Stomach smooth muscle (tissue), 2 donors: ENCODE results near the gene IL21R.

ENCODE experiments used
- H3K27ac ChIP-seq: one replicate; pipeline ENCODE4 v1.7.0; 2013; ENCODE audit warnings: mild to moderate bottlenecking, low read length, inconsistent platforms
- H3K27me3 ChIP-seq, 2 donors: one replicate each; pipeline ENCODE4 v1.7.0; 2013; ENCODE audit warnings: low read length in 2 of 2; ENCODE audit not compliant: insufficient read depth in 2 of 2, control insufficient read depth in 1 of 2
- H3K36me3 ChIP-seq, 2 donors: one replicate each; pipeline ENCODE4 v1.7.0; 2013; ENCODE audit warnings: low read length in 2 of 2; ENCODE audit not compliant: control insufficient read depth in 2 of 2, insufficient read depth in 2 of 2
- H3K4me1 ChIP-seq: one replicate; pipeline ENCODE4 v1.7.0; 2013; ENCODE audit warnings: low read length; ENCODE audit not compliant: control insufficient read depth, insufficient read depth
- H3K4me3 ChIP-seq, 2 donors: one replicate each; pipeline ENCODE4 v1.7.0; 2013; ENCODE audit warnings: low read length in 2 of 2
- H3K9ac ChIP-seq, 2 donors: one replicate each; pipeline ENCODE4 v1.7.0; 2013; ENCODE audit warnings: low read length in 2 of 2, mild to moderate bottlenecking in 1 of 2
- H3K9me3 ChIP-seq, 2 donors: one replicate each; pipeline ENCODE4 v1.7.0; 2013; ENCODE audit warnings: low read length in 2 of 2; ENCODE audit not compliant: control insufficient read depth in 2 of 2
- donor health status: healthy.
- donor health status: Pancreatic carcinoma.

IL21R gene

DNA sequence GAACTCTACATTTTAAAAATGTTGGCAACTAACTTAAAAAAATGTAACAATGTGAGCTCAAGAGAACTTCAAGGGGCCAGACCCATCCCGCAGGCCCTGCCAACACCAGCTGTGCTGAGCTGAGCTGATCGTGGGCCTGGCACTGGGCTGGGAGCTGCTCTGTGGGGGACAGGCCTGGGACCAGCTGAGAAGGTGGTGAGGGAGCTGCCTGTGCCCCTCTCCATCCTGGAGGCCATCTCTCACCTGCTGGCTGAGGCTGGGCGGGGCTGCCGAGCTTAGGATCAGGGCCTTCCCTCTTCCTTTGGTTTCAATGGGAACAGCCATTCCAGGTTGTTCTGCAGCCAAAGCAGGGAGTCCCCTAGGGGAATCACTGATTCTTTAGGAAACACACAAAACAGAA is 58.2 kb downstream of the IL21R start:
- Histone ChIP-seq H3K27ac (no peak overlapping the region), H3K9ac (no peak overlapping the region), H3K4me1 (peaks cover 6% of the 10 kb centered on the region), H3K9me3 (no peaks in the 10 kb centered on the region), H3K27me3 (no peaks in the 10 kb centered on the region), H3K36me3 (peaks cover 3 to 41% of the 10 kb centered on the region in 2 donors), H3K4me3 (no peak overlapping the region)

DNA sequence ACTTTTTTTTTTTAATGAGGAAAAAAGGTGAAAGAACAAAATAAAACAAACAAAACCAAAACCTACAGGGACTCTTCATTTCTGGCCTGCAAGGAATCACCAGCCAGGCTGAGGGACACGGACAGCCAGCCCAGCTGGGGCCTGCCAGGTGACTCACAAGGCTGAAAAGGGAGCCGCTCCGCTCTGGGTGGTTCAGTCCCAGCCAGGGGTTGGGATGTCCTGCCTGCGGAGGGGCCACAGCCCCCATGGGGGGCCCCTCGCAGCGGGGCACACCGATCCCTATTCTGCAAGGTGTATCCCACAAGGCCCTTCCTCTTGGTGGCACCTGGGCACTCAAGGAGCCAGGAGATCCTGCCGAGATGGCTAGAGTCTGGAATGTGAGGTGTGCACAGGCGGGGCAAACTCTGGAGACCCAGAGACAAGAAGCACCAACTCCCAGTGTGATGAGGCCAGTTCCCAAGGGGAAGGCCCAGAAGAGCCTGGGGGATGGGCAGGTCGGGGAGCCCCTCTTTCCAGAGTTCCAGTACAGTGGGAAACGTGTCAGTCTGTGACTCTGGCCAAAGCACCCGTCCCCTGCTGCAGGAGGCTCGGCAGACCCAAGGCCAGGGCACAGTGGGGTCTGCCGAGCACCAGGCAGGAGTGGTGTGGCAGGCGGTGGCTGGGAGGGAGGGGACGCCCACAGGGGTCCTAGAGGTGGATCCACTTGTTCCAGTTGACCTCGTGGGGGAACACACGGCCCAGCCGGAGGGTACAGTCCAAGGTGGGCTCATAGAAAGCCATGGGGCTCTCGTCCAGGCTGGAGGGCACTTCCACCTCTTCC is 58.9 kb downstream of the IL21R start:
- H3K4me3 ChIP-seq: no peak overlapping the region
- H3K9me3 ChIP-seq: no peaks in the 10 kb centered on the region
- no peak overlapping the region for H3K9ac ChIP-seq
- H3K27me3 ChIP-seq: no peaks in the 10 kb centered on the region
- peaks cover 6% of the 10 kb centered on the region for H3K4me1 ChIP-seq
- H3K27ac ChIP-seq: no peak overlapping the region
- peaks cover 8 to 47% of the 10 kb centered on the region in 2 donors for H3K36me3 ChIP-seq

DNA sequence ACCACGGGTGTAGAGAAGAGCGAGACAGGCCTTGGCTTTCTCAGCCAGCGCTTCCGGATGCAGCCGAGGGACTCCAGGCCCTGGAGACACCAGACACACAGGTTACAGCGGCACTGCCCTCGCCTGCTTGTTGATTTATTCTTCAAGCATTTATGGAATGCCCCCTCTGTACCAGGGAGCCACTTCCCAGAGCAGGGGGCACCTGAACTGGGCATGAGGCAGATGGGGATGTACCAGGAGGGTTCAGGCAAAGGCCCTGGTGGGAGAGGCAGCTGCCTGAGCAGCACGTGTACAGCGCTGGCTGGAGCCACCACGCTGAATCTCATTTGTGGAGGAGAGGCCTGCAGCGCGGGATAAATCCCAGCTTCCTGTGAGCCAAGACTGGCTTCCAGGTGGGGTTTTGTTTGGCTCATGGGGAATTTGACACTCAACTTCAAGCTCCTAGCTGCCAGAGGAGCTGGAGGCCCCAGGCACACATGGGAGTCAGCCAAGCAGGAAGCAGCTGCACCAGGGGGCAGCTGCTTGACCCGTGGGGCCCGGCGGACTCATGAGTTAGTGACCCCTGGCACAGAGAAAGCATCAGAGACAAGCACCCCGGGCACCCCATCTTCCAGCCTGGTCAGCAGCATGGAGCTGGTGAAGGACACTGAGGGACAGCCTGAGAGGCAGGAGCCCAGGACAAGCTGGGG is 59.7 kb downstream of the IL21R start:
- Histone ChIP-seq H3K36me3 (peaks cover 14 to 54% of the 10 kb centered on the region in 2 donors), H3K4me1 (peaks cover 6% of the 10 kb centered on the region), H3K4me3 (no peak overlapping the region), H3K27ac (no peak overlapping the region), H3K9ac (no peak overlapping the region), H3K27me3 (no peaks in the 10 kb centered on the region), H3K9me3 (no peaks in the 10 kb centered on the region)

DNA sequence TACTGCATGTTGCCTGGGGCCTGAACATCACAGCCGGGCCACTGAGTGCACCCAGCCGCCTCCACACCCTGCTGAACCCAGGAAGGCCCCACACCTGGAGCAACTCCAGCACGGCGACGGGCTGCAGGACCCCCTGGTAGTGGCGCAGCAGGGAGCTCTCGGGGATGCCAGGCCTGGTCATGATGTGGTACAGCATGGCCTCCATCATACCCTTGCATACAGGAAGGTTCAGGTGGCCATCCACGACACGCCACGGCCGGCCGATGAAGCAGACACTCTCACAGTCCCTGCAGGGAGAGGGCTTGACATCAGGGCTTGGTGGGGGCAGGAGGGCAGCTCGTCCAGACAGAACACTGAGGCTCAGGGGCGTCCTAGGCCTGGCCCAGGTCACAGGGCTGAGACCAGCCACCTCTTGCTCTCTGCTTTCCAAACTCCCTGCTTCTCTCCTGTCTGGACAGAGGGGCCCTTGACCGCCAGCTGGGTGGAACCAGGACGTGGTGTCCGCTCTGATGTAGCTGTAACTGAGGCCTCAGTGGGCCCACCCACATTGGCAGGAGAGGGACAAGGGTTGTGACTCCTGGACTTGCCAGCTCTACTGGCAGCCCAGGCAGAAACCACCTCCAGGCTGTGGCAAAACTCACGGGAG is 60.3 kb downstream of the IL21R start:
- H3K27me3 ChIP-seq: no peaks in the 10 kb centered on the region
- no peak overlapping the region for H3K9ac ChIP-seq
- H3K4me3 ChIP-seq: no peak overlapping the region
- no peaks in the 10 kb centered on the region for H3K9me3 ChIP-seq
- H3K36me3 ChIP-seq: peaks cover 14 to 61% of the 10 kb centered on the region in 2 donors
- H3K4me1 ChIP-seq: peaks cover 6% of the 10 kb centered on the region
- H3K27ac ChIP-seq: no peak overlapping the region

DNA sequence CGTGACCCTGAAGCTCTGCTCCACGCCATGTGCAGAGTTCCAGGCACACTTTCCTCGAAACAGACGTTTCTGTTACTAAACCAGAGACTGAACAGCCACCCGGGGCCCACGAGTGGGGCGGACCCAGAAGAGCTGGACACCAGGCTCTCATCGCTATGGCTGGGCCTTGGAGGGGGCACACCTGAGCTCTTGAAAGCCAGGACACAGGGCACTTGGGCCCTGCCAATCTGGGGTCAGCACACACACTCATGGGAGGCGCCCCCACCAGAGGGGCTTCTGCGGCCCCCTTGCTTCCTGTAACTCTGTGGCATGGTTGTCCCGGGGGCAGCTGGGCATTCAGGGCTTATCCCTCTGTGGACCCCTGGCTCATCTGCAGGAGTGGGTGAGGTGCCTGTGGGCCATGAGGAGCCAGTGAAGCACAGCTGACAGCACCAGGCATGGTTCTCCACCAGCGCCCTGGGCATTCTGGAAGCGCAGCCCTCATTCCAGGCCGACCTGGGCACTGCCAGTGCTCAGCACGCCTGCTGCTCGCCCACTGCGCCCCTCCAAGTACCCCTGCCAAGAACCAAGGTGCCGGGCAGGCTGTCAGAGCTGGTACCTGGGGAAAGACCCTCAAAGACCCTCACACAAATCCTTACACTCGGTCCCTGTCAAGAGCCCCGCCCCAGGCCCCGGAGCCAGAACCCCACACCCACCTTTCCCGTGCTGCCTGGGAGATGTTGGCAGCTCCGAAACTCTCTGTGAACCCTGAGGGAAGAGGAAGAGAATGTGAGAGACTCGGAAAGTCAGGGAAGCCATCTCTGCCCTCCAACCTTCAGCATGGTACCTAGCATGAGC is 61.1 kb downstream of the IL21R start:
- H3K36me3 ChIP-seq: peaks cover 19 to 67% of the 10 kb centered on the region in 2 donors

GRCh38 chr16:27463741-27464591 is 62.0 kb downstream of the IL21R start:
- H3K36me3 ChIP-seq: peaks cover 22 to 71% of the 10 kb centered on the region in 2 donors
- H3K27me3 ChIP-seq: no peaks in the 10 kb centered on the region

More for the DNA sequence above, 61.1 kb downstream of the IL21R start:
- no peak overlapping the region for H3K4me3 ChIP-seq
- H3K9me3 ChIP-seq: no peaks in the 10 kb centered on the region
- no peak overlapping the region for H3K9ac ChIP-seq
- no peak overlapping the region for H3K27ac ChIP-seq
- H3K27me3 ChIP-seq: no peaks in the 10 kb centered on the region
- H3K4me1 ChIP-seq: peaks cover 6% of the 10 kb centered on the region

DNA sequence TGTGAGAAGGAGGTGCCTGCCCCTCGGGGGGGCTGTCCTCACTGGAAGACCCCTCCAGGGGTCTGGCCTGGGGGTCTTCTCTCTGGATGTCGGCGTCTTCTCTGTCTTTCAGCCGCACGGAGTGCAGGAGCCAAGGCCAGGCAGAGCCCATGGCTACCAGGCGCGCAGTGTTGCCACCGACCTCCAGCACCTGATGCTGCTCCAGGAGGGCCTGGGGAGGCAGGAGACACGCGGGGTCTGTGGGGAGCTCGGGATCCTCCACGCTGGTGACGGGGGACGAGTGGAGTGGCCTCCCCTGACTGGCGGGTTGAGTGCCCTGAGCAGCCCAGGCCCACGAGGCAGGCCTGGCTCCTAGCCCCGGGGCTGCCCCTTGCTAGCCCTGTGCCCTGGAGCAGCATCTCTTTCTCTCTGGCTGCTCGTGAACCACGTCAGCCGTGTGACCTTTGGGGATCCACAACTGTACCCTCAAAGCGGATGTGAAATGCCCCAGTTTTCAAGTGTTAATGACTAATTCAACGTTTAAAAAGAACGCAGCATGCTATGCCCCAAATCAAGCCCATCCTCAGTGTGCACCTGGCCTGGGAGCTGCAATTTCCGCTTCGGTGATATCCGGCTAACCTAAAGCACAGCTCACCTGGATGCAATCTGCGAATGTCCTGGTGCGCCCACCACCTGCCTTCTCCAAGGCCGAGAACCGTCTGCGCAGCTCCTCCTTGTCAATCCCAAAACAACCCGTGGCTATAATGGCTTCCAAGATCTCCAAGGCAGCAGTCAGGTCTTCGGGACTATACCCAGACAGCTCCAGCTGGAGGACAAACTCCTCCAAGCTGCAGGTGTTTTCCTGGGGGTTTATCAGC is 62.9 kb downstream of the IL21R start:
- Histone ChIP-seq H3K9ac (no peak overlapping the region), H3K36me3 (peaks cover 30 to 75% of the 10 kb centered on the region in 2 donors), H3K9me3 (no peaks in the 10 kb centered on the region), H3K4me3 (no peak overlapping the region), H3K27me3 (no peaks in the 10 kb centered on the region), H3K4me1 (peaks cover 6% of the 10 kb centered on the region), H3K27ac (no peak overlapping the region)

More at GRCh38 chr16:27463741-27464591, 62.0 kb downstream of the IL21R start:
- Histone ChIP-seq H3K4me3 (no peak overlapping the region), H3K27ac (no peak overlapping the region), H3K9ac (no peak overlapping the region), H3K9me3 (no peaks in the 10 kb centered on the region), H3K4me1 (peaks cover 6% of the 10 kb centered on the region)

GRCh38 chr16:27465483-27465879 is 63.5 kb downstream of the IL21R start:
- no peak overlapping the region for H3K9ac ChIP-seq
- peaks cover 35 to 79% of the 10 kb centered on the region in 2 donors for H3K36me3 ChIP-seq
- H3K4me3 ChIP-seq: no peak overlapping the region
- peaks cover 6% of the 10 kb centered on the region for H3K4me1 ChIP-seq
- no peak overlapping the region for H3K27ac ChIP-seq
- no peaks in the 10 kb centered on the region for H3K27me3 ChIP-seq
- H3K9me3 ChIP-seq: no peaks in the 10 kb centered on the region

DNA sequence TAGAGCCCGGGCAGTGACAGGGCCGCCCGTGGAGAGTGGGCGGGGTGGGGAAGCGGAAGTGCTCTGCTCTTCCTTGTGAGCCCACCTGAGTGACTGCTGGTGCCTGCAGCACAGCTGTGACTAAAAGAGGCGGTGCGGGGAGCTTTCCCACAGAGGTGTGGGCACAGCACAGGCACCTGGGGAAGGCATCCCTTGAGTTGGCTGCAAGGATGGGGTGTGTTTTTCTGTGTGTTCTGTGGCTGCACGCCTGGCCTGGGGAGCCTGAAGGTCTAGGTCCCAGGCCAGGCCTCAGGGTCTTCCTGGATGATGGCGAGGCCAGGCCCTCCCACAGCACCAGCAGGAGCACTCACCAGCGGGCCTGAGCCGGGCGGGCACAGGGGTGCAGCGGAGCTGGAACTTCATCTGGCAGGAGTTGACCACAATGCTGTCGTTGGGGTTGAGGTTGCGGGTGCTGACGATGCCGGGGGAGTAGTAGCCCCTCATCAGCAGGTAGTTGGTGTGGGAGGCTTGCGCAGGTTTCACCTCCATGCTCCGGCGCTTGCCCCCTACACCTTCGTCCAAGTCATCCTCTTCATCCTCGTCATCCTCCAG is 67.1 kb downstream of the IL21R start:
- Histone ChIP-seq H3K27ac (no peak overlapping the region), H3K4me1 (no peaks in the 10 kb centered on the region), H3K9ac (no peak overlapping the region), H3K4me3 (no peak overlapping the region), H3K36me3 (peaks cover 56 to 90% of the 10 kb centered on the region in 2 donors), H3K9me3 (no peaks in the 10 kb centered on the region), H3K27me3 (no peaks in the 10 kb centered on the region)
